Subcutaneous adipose tissue (tissue), 4 donors: ENCODE data around the gene ADGRG7. TPM values are rescaled to one million over a fixed set of nuclear protein-coding genes. Genes with fewer than 3 reads are reported as not detected.

Source experiments
- total RNA-seq, 4 donors: library from RNA; depleted of rRNA; stranded (reverse); fragments of >200 nt; gene quantifications; one replicate each; pipeline ENCODE4 v1.1.0, GENCODE V29; 2016
- TF ChIP-seq, protein P1 (sequence below): fragments of 450-650 bp; IDR thresholded peaks from one replicate; pipeline ENCODE4 v1.5.1; 2016; ENCODE audit warnings: low read depth, mild to moderate bottlenecking, control low read depth, antibody characterized with exemption, moderate library complexity

The ADGRG7 gene
- total RNA-seq, 4 donors from 2014 or later: not detected

GRCh38 chr3:100602506-100603444 lies 6.6 kb upstream of the ADGRG7 start:
- TF ChIP-seq, protein P1, sequence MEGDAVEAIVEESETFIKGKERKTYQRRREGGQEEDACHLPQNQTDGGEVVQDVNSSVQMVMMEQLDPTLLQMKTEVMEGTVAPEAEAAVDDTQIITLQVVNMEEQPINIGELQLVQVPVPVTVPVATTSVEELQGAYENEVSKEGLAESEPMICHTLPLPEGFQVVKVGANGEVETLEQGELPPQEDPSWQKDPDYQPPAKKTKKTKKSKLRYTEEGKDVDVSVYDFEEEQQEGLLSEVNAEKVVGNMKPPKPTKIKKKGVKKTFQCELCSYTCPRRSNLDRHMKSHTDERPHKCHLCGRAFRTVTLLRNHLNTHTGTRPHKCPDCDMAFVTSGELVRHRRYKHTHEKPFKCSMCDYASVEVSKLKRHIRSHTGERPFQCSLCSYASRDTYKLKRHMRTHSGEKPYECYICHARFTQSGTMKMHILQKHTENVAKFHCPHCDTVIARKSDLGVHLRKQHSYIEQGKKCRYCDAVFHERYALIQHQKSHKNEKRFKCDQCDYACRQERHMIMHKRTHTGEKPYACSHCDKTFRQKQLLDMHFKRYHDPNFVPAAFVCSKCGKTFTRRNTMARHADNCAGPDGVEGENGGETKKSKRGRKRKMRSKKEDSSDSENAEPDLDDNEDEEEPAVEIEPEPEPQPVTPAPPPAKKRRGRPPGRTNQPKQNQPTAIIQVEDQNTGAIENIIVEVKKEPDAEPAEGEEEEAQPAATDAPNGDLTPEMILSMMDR: no peak

GRCh38 chr3:100603469-100603868 lies 5.9 kb upstream of the ADGRG7 start:
- TF ChIP-seq, protein P1: no peak

DNA sequence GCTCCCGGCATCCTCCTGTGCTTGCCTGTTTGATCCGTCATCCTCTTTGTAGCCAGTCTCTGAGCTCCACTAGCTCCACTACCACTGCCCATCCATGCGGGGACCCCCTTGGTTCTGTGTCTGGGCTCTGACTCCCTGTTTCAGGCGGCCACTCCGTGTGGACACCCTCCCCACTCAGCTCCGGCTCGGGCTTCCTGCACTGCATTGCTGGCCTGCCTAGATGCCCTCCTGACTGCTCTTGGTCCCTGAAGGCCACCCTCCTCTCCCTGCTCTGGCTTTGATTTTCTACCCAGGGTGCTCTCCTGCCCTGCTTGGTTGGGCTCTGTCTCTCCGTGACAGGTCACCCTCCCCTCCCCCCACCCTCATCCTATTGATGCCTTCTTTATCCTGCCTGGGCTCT lies 4.0 kb upstream of the ADGRG7 start:
- TF ChIP-seq, protein P1: no peak

DNA sequence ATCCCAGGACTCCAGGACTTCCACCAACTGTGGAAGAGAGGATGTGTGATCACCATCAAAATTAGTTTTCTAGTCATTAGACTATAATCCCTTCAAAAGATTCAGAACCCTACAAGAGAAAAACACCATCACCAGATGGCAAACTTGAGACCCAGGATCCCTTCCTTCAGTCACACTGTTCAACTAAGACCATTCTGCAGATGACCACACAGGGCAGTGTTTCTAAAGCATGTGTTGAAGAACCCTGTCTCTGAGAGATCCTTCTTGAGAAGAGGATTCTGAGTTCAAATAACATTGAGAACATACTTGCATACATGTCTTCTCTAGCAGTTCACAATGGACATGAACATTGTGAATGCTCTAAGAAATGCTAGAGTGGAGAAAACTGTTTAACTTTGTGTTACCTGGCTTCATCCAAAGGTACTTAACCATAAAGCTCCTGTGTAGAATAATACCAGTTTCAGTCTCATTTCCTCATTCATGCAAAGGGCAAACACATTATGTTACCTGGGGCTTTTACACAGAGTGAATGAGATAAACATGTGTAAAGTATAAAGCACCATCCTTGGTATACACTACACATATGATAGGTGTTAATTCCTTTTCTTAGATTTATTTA lies 2.4 kb upstream of the ADGRG7 start:
- TF ChIP-seq, protein P1: no peak

DNA sequence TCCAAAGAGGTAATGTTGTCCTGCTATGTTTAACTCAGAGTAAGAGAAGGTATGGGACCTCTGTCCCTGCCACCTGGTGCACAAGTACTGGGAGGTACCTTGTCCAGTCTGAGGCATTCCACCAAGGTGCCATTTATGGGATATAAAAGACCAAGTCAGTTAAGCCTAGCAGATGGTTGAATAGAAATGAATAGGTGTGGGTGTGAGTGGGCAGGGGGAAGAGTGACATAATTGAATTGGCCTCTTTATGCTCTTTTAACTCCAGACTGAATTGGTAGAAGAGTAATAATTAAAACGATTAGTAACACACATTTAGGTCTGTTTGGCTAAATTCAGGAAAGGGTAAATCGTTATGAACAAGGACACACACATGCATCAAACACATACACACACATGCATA lies 562 bp downstream of the ADGRG7 start:
- TF ChIP-seq, protein P1: no peak

DNA sequence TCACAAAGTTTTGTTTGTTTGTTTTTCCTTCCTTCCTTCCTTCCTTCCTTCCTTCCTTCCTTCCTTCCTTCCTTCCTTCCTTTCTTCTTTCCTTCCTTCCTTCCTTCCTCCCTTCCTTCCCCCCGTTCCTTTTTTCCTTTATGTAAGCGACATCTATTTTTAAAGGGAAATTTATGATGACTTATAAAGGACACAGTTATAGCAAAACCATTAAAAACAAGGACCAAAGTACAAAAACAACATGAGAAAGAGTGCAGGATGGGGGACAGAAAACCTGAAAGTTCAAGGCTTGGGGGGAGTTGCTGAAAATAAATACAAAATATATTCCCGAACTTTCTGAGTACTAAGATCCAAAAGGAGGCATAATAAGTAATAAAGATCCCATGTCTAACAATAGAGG lies 1.8 kb downstream of the ADGRG7 start:
- TF ChIP-seq, protein P1: no peak

GRCh38 chr3:100613721-100614390 lies 4.5 kb downstream of the ADGRG7 start:
- TF ChIP-seq, protein P1: no peak
